Neural crest cell (in vitro differentiated cells): ENCODE data around the gene LHFPL2. TPM values are rescaled to one million over a fixed set of nuclear protein-coding genes. Genes with fewer than 3 reads are reported as not detected.

ENCODE experiments used
- DNase-seq: peaks from one replicate; pipeline ENCODE4 v3.0.0; 2021; ENCODE audit warnings: low read depth, mixed read lengths, low spot score
- H3K27ac Mint-ChIP-seq: one replicate; pipeline ENCODE4 v1.8.0; 2021; ENCODE audit warnings: mild to moderate bottlenecking, mixed read lengths; ENCODE audit not compliant: unreplicated experiment
- H3K27me3 Mint-ChIP-seq: 2 replicates; pipeline ENCODE4 v1.8.0; 2021; ENCODE audit warnings: low read depth, mild to moderate bottlenecking, mixed read lengths
- H3K36me3 Mint-ChIP-seq: 2 replicates; pipeline ENCODE4 v1.8.0; 2021; ENCODE audit warnings: low read depth, mild to moderate bottlenecking, mixed read lengths
- H3K4me1 Mint-ChIP-seq: 2 replicates; pipeline ENCODE4 v1.8.0; 2021; ENCODE audit warnings: mixed read lengths
- H3K4me3 Mint-ChIP-seq: one replicate; pipeline ENCODE4 v1.8.0; 2021; ENCODE audit warnings: mild to moderate bottlenecking, mixed read lengths
- H3K9me3 Mint-ChIP-seq: 2 replicates; pipeline ENCODE4 v1.8.0; 2021; ENCODE audit warnings: mixed read lengths
- CTCF ChIP-seq: fragments of 200-600 bp; sonication (generic); conservative IDR thresholded peaks from 2 replicates; pipeline ENCODE4 v1.5.0; 2021; ENCODE audit warnings: antibody characterized with exemption, mild to moderate bottlenecking
- total RNA-seq: library from RNA; stranded (reverse); gene quantifications from 2 replicates; pipeline ENCODE4 v1.2.1, GENCODE V29; 2021

The LHFPL2 gene
- total RNA-seq, 1 donor from 2014 or later, result 15.0 TPM

GRCh38 chr5:78500028-78500427 lies 148.5 kb downstream of the LHFPL2 start:
- Mint-ChIP-seq H3K27ac (no peak overlapping the region), H3K36me3 (no peaks in the 10 kb centered on the region), H3K9me3 (no peaks in the 10 kb centered on the region), H3K4me1 (peaks cover 53% of the 10 kb centered on the region), H3K27me3 (no peaks in the 10 kb centered on the region), H3K4me3 (no peak overlapping the region)
- TF ChIP-seq CTCF, result no peak
- no peak for DNase-seq

GRCh38 chr5:78499485-78499884 lies 149.1 kb downstream of the LHFPL2 start:
- TF ChIP-seq CTCF, result no peak
- H3K9me3 Mint-ChIP-seq, result no peaks in the 10 kb centered on the region
- no peak overlapping the region for H3K4me3 Mint-ChIP-seq
- no peak overlapping the region for H3K27ac Mint-ChIP-seq
- peaks cover 52% of the 10 kb centered on the region for H3K4me1 Mint-ChIP-seq
- H3K36me3 Mint-ChIP-seq, result no peaks in the 10 kb centered on the region
- no peak for DNase-seq
- H3K27me3 Mint-ChIP-seq, result no peaks in the 10 kb centered on the region

- no peaks in the 10 kb centered on the region for H3K27me3 Mint-ChIP-seq
- TF ChIP-seq CTCF, result no peak
- no peak for DNase-seq
- H3K27ac Mint-ChIP-seq, result peak overlapping the region; percentile 68
- no peaks in the 10 kb centered on the region for H3K9me3 Mint-ChIP-seq
- H3K4me3 Mint-ChIP-seq, result no peak overlapping the region
- peaks cover 47% of the 10 kb centered on the region for H3K4me1 Mint-ChIP-seq
- no peaks in the 10 kb centered on the region for H3K36me3 Mint-ChIP-seq
Measured at GRCh38 chr5:78497573-78498533, 150.7 kb downstream of the LHFPL2 start.

GRCh38 chr5:78496373-78496772 lies 152.2 kb downstream of the LHFPL2 start:
- TF ChIP-seq CTCF, result no peak
- H3K9me3 Mint-ChIP-seq, result no peaks in the 10 kb centered on the region
- no peak overlapping the region for H3K27ac Mint-ChIP-seq
- H3K36me3 Mint-ChIP-seq, result no peaks in the 10 kb centered on the region
- no peak for DNase-seq
- no peaks in the 10 kb centered on the region for H3K27me3 Mint-ChIP-seq
- H3K4me3 Mint-ChIP-seq, result no peak overlapping the region
- H3K4me1 Mint-ChIP-seq, result peaks cover 35% of the 10 kb centered on the region

GRCh38 chr5:78495800-78496199 lies 152.8 kb downstream of the LHFPL2 start:
- no peak for TF ChIP-seq CTCF
- H3K27ac Mint-ChIP-seq, result peak overlapping the region; percentile 59
- H3K9me3 Mint-ChIP-seq, result no peaks in the 10 kb centered on the region
- H3K36me3 Mint-ChIP-seq, result peaks cover 3% of the 10 kb centered on the region
- no peaks in the 10 kb centered on the region for H3K27me3 Mint-ChIP-seq
- DNase-seq, result no peak
- no peak overlapping the region for H3K4me3 Mint-ChIP-seq
- peaks cover 38% of the 10 kb centered on the region for H3K4me1 Mint-ChIP-seq
